Omental fat pad (tissue), 4 donors: ENCODE results near the gene DALRD3. TPM values are rescaled to one million over a fixed set of nuclear protein-coding genes. Genes with fewer than 3 reads are reported as not detected.

ENCODE experiments used
- ATAC-seq: fragments of 150-250 bp; one replicate; pipeline ENCODE4 v1.9.1; 2016; ENCODE audit warnings: mild to moderate bottlenecking, moderate library complexity; ENCODE audit not compliant: low FRiP score
- DNase-seq: peaks from one replicate; pipeline ENCODE4 v3.0.0-alpha.2; 2019; ENCODE audit warnings: low spot score
- CTCF ChIP-seq, 3 donors: fragments of 450-650 bp; IDR thresholded peaks; one replicate each; pipeline ENCODE4 v1.5.1; 2016 to 2017; ENCODE audit warnings: antibody characterized with exemption in 3 of 3, mild to moderate bottlenecking in 3 of 3, moderate library complexity in 2 of 3
- total RNA-seq, 4 donors: library from RNA; depleted of rRNA; stranded (reverse); fragments of >200 nt; gene quantifications; one replicate each; pipeline ENCODE4 v1.1.0, GENCODE V29; 2016

DALRD3 gene
- total RNA-seq, 4 donors from 2014 or later: 15.3 to 36.9 (median 30.9) TPM

GRCh38 chr3:49027634-49028033 lies 9.3 kb upstream of the DALRD3 start:
- no peak for ATAC-seq
- TF ChIP-seq CTCF (IDR thresholded peaks at IDR 0.05): no peak
- DNase-seq: no peak

GRCh38 chr3:49026536-49026935 lies 8.2 kb upstream of the DALRD3 start:
- no peak for ATAC-seq
- no peak for TF ChIP-seq CTCF (IDR thresholded peaks at IDR 0.05)
- no peak for DNase-seq

GRCh38 chr3:49025793-49026520 lies 7.6 kb upstream of the DALRD3 start:
- DNase-seq: no peak
- no peak for TF ChIP-seq CTCF (IDR thresholded peaks at IDR 0.05)
- no peak for ATAC-seq

GRCh38 chr3:49025005-49025792 lies 6.8 kb upstream of the DALRD3 start:
- ATAC-seq (no peak), DNase-seq (no peak)
- TF ChIP-seq CTCF (IDR thresholded peaks at IDR 0.05): no peak

- ATAC-seq: no peak
- TF ChIP-seq CTCF (IDR thresholded peaks at IDR 0.05): no peak
- no peak for DNase-seq
Observed at GRCh38 chr3:49024449-49024848, 6.1 kb upstream of the DALRD3 start.

GRCh38 chr3:49023775-49024174 lies 5.4 kb upstream of the DALRD3 start:
- ATAC-seq: no peak
- no peak for DNase-seq
- TF ChIP-seq CTCF (IDR thresholded peaks at IDR 0.05): no peak
